Left kidney (tissue), 2 donors: Measurements from ENCODE around the gene MYH14. TPM values are rescaled to one million over a fixed set of nuclear protein-coding genes. Genes with fewer than 3 reads are reported as not detected.
"Not testable (repeated sequence)": the region's sequence is repeated elsewhere in the genome, so short reads cannot be mapped to it uniquely, and the experiment has no call there.

ENCODE experiments used
- DNase-seq: peaks from one replicate; pipeline ENCODE4 v3.0.0-alpha.2; 2013
- polyA plus RNA-seq: library from polyadenylated mRNA; unstranded; fragments of 120-200 nt; gene quantifications from one replicate; pipeline ENCODE4 v1.2.1, GENCODE V29; 2013; ENCODE audit not compliant: insufficient read length

MYH14 gene
- polyA plus RNA-seq, 1 donor = 22.9 TPM

DNA sequence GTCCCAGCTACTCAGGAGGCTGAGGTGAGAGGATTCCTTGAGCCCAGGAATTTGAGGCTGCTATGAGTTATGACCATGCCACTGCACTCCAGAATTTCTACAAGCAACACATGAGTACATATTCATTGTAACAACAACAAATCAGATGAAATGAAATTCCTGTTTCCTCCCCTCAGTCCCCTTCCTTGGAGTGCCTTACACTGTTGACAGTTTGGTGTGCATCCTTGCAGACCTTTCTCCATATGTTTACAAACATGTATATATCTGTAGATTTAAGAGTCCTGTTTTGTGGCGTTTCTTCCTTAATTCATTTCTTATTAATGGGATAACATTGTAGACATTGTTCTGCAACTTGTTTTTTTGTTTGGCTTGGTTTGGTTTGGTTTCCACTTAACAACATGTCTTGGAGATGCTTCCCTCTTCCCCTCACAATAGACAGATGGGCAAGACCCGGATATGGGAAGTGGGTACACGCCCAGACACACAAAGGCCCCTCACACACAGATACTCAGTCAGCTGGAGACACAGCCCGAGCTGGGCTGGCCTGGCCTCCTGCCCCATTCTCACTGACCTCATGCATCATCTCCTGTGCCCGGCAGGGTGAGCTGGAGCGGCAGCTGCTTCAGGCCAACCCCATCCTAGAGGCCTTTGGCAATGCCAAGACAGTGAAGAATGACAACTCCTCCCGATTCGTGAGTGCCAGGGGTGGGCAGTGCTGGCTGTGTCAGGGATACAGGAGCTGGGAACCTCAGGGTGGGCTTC lies 21.7 kb downstream of the MYH14 start:
- no peak for DNase-seq

DNA sequence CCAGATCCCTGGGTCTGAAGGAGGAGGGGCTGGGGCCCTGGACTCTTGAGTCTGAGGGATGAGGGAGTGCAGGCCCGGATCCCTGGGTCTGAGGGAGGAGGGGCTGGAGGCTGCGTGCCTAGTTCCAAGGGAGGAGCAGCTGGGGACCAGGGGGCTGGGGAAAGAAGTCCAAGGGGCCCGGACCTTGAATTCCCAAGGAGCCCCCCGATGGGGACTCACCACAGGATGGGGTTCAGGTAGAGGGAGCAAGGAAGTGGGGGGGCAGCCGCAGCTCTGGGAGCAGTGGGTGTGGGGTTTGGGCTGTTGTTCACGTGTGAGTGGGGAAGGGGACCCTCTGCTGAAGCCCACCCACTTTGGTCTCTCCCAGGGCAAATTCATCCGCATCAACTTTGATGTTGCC lies 23.1 kb downstream of the MYH14 start:
- DNase-seq = no peak

DNA sequence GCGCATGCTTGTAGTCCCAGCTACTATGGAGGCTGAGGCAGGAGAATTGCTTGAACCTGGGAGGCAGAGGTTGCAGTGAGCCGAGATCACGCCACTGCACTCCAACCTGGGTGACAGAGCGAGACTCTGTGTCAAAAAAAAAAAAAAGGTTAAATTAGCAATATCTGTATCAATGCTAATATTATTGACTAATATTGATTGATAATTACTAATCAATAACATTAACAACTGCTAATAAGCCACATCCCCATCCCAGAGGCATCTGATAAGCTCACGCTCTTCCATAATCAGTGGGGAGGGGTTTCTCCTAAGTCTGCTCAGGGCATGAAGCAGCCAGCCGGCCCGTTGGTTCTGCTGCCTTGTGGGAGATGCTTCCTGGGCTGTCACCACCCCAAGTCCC lies 24.7 kb downstream of the MYH14 start:
- not testable (repeated sequence) for DNase-seq

DNA sequence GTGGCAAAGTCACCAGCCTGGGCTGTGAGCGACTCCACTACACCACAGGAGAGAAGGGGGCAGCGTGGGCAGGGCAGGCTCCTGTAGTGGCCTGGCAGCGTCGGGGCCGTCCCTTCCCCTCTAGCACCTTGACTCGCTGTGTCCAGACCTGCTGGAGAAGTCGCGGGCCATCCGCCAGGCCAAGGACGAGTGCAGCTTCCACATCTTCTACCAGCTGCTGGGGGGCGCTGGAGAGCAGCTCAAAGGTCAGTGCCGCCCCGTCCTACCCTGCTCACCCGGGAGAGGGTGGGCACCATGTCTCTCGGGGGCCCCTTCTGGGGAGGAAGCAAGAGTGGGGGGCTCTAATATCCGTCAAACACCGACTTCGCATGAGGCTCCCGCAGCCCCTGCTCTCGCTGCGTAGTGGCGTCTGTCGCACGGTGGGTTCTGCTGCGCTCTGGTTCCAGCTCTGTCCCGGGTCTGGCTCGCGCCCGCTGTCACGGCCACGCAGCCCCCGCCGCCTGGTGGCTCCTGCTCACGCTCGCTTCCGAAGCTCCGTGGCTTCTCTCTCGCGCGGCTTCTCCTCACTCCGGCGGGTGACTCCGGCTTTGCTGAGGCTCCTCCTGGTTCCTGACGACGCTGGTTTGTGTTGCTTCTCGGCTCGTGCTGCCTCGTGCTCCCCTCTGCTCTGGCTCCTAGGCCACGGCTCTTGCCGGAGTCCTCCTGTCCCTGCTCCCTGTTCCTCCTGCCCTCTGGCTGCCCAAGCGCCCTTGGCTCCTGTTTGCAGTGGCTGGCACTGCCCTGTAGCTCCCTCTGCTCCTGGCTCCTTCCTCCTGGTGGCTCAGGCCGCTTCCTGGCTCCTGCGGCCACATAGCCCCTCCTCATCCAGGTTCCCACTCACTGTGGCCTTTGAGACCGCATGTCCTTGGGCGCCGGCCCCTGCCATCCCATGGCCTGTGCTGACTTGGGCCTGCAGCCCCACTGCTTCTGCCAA lies 27.2 kb downstream of the MYH14 start:
- no peak for DNase-seq

DNA sequence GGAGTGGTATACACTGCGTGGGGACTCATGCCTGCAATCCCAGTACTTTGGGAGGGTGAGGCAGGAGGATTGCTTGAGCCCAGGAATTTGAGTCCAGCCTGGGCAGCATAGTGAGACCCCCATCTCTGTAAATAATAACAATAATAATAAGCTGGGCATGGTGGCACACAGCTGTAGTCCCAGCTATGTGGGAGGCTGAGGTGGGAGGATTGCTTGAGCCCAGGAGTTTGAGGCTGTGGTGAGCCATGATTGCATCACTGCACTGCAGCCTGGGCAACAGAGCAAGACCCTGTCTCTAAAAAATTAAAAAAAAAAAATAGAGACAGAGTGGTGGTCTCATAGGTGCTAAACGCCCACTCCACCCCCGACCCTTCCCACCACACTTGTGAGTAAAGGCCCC lies 28.0 kb downstream of the MYH14 start:
- not testable (repeated sequence) for DNase-seq

DNA sequence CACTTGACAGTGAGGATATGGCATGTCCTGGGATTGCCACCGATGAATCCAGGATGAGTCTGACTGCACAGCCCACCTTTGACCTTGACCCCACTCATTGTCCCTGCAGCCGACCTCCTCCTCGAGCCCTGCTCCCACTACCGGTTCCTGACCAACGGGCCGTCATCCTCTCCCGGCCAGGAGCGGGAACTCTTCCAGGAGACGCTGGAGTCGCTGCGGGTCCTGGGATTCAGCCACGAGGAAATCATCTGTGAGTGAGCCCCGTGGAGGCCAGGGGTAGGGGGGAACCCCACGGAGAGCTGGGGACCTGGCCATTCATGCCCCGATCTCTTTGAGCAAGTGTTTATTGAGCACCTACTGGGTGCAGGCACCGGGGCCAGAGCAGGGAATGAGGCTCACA lies 28.4 kb downstream of the MYH14 start:
- no peak for DNase-seq

DNA sequence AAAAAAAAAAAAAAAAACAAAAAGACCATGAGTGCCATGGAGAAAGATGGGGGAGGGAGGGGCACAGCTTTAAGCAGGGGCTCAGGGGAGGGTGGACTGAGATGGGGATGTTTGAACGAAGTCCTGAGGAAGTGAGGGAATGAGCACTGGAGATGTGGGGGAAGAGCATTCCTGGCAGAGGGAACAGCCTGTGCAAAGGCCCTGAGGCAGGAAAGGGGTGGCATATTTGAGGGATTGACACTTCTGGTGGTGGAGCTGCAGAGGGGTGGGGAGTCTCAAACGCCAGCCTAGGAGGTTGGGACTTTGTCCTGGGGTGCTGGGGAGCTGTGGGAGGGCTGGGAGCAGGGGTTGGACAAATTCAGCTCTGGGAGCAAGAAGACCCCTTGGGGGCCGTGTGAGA lies 29.2 kb downstream of the MYH14 start:
- DNase-seq = no peak

DNA sequence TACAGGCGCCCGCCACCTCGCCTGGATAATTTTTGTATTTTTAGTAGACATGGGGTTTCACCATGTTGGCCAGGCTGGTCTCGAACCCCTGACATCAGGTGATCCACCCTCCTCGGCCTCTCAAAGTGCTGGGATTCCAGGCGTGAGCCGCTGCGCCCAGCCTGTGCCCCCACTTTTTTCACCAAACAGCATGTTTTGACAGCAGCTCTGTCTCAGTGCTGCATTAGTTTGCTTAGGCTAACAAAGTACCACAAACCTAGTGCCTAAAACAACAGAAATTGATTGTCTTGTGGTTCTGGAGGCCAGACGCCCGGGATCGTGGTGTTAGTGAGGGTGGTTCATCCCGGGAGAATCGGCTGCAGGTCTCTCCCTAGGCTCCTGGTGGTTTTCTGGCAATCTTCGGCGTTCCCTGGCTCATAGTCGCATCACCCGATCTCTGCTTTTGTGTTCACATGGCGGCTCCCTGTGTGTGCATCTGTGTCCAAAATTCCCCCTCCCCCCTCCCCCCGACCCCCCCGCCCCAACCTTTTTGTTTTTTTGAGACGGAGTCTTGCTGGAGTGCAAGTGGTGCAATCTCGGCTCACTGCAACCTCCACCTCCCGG lies 30.0 kb downstream of the MYH14 start:
- DNase-seq = no peak

DNA sequence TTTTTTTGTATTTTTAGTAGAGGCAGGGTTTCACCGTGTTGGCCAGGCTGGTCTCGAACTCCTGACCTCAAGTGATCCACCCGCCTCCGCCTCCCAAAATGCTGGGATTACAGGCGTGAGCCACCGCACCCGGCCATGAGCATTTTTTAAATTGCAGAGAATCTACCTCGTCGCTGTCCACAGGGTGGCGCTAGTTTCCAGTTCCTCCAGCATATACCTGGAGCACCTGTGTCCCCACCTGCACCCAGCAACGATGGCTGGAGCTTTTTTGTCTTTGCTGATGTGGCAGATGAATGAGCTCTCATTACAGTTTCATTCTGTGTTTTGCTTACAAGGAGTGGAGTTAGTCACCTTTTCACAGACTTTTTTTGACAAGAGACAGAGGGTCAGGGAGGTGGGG lies 34.1 kb downstream of the MYH14 start:
- DNase-seq = not testable (repeated sequence)

DNA sequence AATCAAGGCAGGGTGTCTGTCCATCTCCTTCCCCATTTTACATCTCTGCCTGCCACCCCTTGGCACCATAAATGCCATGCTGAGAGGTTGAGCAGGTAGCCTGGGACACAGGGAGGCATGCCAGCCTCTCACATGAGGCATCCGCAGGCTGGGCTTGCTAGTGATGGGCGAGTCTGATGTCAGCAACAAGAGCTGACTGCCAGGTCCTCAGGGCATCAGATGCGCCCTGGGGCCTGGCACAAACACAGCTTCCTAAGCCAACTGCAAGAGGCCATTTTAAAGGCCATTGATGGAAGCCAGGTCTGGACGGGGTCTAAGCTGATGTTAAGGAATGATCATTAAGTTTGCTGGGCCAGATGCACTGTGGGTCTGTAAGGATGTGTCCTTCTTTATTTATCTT lies 34.6 kb downstream of the MYH14 start:
- no peak for DNase-seq

DNA sequence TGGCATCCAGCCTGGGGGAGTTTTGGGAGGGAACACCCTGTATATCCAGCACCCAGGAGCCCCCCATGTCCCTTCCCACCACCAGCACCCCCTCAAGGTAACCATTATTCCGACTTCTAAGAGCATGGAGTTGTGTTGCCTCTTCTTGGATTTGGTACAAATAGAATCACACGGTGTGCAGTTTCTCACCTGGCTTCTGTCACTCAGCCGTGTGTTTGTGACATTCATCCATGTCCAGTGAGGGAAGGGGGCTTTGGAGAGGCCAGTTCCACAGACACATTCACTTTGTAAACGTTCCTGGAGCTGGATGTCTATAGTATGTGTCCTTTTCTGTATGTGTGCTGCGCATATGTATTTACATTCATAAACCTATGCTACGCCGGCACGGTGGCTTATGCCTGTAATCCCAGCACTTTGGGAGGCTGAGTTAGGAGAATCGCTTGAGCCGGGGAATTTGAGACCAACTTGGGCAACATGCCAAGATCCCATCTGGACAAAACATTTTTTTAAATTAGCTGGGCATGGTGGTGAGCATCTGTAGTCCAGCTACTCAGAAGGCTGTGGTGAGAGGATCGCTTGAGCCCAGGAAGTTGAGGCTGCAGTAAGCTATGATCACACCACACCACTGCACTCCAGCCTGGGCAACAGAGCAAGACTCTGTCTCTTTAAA lies 36.6 kb downstream of the MYH14 start:
- DNase-seq = no peak

DNA sequence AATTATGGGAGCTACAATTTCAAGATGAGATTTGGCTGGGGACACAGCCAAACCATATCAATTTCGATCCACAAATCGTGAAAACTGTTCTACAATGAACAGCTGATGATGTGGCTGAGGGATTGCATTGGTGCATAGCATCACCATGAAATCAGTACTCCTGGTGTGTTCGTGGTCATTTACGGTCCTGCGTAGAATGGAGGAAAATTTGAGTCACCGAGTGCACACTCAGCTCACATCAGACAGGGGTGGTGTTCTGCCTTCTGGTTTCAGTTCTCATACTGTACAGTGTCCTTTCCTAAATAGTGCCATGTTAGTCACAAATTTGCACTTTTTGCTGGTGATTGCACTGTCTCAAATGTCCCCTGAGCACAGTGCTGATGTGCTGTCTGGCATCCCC lies 39.2 kb downstream of the MYH14 start:
- no peak for DNase-seq

DNA sequence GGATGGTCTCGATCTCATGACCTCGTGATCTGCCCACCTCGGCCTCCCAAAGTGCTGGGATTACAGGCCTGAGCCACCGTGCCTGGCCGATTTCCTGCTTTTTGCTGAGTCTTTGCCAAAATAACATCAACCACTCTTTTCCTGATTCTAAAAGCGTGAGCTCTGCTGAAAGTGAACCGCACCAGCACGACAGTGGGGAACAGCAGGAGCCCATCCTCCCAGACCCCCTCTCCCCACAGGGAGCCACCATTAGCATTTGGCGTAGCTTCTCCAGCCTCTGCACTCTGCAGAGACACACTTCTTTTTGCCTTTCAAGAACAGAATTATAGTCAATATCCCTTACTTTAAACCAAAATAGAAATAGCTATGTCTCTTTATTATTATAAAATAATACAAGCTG lies 41.3 kb downstream of the MYH14 start:
- no peak for DNase-seq

DNA sequence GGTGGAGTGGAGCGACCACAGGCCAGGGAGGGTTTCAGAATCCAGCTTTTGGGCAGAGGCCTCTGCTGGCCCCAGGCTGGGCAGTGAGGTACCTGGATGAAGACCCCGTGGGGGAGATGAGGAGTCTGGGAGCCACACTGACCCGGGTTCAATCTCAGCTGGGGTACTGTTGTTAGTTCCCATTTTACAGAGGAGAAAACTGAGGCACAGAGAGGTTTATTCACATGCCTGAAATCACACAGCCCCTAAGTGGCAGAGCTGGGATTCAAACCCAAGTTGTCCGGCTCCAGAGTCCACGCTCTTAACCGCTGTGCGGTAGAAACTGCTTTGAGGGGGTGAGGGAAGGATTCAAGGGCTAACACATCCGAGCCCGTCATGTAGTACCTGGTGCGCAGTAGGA lies 45.0 kb downstream of the MYH14 start:
- DNase-seq = no peak

DNA sequence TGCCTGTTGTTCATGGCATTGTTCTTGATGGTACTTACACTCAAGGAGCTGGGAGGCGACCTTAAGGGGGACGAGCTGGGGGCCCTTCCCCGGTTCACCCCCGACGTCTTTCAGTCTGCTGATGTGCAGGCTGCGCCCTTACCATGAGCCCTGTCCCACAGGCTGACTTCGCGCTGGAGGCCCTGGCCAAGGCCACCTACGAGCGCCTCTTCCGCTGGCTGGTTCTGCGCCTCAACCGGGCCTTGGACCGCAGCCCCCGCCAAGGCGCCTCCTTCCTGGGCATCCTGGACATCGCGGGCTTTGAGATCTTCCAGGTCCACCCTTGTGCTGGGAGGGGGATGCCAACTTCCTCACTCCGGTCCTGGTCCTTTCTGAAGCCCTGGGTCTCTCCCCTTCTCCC lies 45.4 kb downstream of the MYH14 start:
- DNase-seq = no peak

DNA sequence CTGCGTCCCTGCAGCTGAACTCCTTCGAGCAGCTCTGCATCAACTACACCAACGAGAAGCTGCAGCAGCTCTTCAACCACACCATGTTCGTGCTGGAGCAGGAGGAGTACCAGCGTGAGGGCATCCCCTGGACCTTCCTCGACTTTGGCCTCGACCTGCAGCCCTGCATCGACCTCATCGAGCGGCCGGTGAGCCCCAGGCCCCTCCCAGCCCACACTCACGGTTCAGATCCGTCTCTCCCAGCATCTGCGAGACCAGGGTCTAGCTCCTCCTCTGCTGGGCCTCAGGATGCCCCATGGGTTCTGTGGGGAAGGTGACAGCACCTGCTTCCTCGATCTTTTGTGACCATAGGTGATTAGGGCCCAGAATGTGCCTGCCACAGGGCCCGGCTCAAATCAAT lies 46.2 kb downstream of the MYH14 start:
- DNase-seq = no peak

DNA sequence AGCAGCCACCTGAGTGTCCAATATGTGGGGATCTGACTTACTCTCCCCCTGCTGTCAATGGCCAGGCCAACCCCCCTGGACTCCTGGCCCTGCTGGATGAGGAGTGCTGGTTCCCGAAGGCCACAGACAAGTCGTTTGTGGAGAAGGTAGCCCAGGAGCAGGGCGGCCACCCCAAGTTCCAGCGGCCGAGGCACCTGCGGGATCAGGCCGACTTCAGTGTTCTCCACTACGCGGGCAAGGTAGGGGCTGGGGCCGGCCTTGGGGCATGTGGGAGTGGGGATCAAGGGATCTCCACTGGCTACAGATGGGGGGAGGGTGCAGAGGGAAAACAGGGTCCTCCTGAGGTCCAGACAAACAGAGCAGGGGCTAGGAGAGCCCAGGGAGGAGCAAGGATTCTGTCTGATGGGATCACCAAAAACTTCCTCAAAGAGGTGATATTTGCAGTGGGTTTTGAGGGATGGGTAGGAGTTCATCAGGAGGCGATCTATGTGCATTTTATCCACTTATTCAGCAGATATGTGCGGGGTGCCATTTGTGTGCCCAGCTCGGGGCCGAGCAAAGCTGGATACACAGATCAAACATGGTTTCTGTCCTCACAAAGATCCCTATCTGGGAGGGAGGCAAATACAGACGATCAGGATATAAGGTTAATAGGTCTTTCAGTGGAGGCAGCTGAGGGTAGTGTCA lies 47.2 kb downstream of the MYH14 start:
- no peak for DNase-seq

DNA sequence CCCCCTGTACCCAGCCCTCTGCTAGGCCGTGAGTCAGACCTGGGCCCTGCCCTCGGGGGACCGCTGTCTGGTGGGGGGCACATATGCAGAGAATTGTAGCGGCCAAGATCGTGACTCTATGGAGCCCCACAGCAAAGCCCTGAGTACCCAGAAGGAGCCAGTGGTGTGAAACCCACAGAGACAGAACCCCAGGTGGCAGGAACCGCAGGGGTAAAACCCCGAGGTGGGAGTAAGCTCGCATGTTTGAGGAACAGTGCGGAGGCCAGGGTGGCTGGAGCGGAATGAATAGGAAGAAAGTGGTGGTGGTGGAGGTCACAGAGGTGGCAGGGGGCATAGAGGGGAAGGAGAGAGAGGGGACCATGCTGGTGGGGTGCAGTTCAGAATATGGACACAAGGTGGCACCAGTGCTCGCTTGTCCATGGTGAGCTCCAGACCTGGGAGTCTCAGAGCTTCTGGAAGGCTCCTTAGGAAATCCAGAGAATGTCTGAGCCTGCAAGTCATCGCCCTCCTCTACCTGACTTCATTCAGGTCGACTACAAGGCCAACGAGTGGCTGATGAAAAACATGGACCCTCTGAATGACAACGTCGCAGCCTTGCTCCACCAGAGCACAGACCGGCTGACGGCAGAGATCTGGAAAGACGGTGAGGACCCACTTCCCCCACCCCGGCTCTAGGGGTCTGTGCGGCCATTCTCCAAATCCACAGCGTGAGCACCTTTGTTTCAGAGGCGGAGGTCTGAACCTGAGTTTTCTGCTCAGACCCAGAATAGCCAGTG lies 48.9 kb downstream of the MYH14 start:
- no peak for DNase-seq

DNA sequence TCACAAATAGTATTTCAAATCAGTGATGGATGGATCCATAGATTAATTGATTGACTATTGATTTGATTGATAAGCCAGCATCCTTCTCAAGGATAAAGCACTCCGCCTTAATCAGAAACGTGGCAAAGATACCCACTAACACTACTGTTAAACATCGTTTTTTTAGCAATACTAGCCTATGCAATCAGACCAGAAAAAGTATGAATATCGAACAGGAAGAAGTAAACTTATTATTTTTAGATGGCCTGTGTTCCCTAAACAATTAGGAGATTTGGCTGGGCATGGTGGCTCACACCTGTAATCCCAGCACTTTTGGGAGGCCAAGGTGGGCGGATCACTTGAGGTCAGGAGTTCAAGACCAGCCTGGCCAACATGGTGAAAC lies 49.5 kb downstream of the MYH14 start:
- DNase-seq = no peak

DNA sequence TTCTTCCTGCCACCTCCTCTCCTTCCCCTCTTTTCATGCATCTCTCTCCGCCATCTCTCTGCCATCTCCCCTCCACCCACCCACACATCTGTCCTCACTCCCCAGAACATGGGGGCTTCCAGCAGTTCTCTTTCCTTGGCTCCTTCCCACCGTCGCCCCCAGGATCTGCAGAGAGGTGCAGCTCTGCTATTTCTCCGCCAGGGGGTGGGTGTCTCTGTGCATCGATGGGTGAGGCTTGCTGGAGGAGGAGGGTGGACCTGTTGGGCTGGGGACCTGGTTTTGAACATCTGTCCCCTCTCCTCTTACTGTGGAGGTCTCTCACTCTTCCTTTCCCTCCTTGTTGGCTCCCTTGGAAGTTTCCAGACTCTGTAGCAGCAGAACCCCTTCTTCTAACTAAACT lies 51.7 kb downstream of the MYH14 start:
- no peak for DNase-seq

DNA sequence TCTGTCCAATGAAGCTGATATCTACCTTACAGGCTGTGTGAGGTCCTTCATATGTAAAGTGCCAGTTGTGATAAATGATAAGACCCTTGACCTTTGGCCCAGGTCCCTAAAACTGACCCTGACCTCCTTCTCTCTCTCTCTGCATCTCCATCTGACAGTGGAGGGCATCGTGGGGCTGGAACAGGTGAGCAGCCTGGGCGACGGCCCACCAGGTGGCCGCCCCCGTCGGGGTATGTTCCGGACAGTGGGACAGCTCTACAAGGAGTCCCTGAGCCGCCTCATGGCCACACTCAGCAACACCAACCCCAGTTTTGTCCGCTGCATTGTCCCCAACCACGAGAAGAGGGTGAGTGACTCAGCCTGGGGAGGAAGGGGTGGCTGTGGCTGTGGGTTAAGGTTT lies 53.7 kb downstream of the MYH14 start:
- DNase-seq = no peak
